Cardiac muscle cell (in vitro differentiated cells and primary cell): ENCODE results near the gene BCLAF1. TPM values are rescaled to one million over a fixed set of nuclear protein-coding genes. Genes with fewer than 3 reads are reported as not detected.
A peak's percentile ranks its signal among the peaks of the same experiment; 100 is the strongest.

ENCODE experiments used
- DNase-seq, 2 donors: peaks; one replicate each; pipeline versions ENCODE4 v3.0.0 to v3.0.0-alpha.2; 2010 to 2017; ENCODE audit warnings: low read depth in 1 of 2, low spot score in 1 of 2
- H3K27ac ChIP-seq: fragments of 200-600 bp; sonication (generic); 2 replicates; pipeline ENCODE4 v1.5.1; 2016
- H3K27me3 ChIP-seq: fragments of 200-600 bp; sonication (generic); 2 replicates; pipeline ENCODE4 v1.6.0; 2016; ENCODE audit warnings: control low read depth
- H3K36me3 ChIP-seq: fragments of 200-600 bp; sonication (generic); 2 replicates; pipeline ENCODE4 v1.5.1; 2016; ENCODE audit warnings: control low read depth
- H3K4me1 ChIP-seq: fragments of 200-600 bp; sonication (generic); 2 replicates; pipeline ENCODE4 v1.8.1; 2017; ENCODE audit warnings: low read depth, mild to moderate bottlenecking, mixed run types
- H3K4me3 ChIP-seq: fragments of 200-600 bp; sonication (generic); 2 replicates; pipeline ENCODE4 v1.5.1; 2016; ENCODE audit warnings: mild to moderate bottlenecking
- H3K9me3 ChIP-seq: fragments of 200-600 bp; sonication (generic); 2 replicates; pipeline ENCODE4 v1.5.1; 2017; ENCODE audit warnings: low read depth, mild to moderate bottlenecking, control low read depth
- polyA plus RNA-seq: library from polyadenylated mRNA; unstranded; fragments of >200 nt; fragmentation: Nextera tagmentation; extraction: Ambion mirVana; gene quantifications from 2 replicates; pipeline ENCODE4 v1.2.1, GENCODE V29; 2016
- total RNA-seq: library from RNA; depleted of rRNA; stranded (reverse); fragments of >200 nt; gene quantifications from 2 replicates; pipeline ENCODE4 v1.2.3, GENCODE V29; 2016
- TF ChIP-seq, protein P1 (sequence below): IDR thresholded peaks from 2 replicates; pipeline ENCODE4 v1.5.1; 2012; ENCODE audit warnings: low read depth, mild to moderate bottlenecking, low read length

BCLAF1 gene
- total and polyA plus RNA-seq, 2 experiments from 2014 or later: 67.3 to 101 TPM

DNA sequence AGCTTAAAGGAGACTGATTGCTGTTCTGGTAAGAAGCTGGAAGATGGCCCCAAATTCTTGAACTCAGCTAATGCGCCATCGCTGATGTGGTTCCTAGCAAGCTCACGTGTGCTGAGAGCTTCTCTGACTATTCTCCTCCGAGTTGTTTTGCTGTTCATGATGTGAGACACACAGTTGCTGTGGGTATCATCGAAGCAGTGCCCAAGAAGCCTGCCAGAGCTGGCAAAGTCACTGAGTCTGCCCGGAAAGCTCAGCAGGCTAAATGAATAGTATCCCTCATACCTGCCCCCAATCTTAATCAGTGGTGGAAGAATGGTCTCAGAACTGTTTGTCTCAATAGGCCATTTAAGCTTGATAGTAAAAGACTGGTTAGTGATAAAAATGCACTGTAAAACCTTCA is 28.3 kb upstream of the BCLAF1 start:
- H3K27me3 ChIP-seq: no peaks in the 10 kb centered on the region
- H3K4me3 ChIP-seq: no peak overlapping the region
- no peak for DNase-seq
- H3K4me1 ChIP-seq: no peaks in the 10 kb centered on the region
- H3K9me3 ChIP-seq: no peaks in the 10 kb centered on the region
- H3K36me3 ChIP-seq: no peaks in the 10 kb centered on the region
- TF ChIP-seq, protein P1, sequence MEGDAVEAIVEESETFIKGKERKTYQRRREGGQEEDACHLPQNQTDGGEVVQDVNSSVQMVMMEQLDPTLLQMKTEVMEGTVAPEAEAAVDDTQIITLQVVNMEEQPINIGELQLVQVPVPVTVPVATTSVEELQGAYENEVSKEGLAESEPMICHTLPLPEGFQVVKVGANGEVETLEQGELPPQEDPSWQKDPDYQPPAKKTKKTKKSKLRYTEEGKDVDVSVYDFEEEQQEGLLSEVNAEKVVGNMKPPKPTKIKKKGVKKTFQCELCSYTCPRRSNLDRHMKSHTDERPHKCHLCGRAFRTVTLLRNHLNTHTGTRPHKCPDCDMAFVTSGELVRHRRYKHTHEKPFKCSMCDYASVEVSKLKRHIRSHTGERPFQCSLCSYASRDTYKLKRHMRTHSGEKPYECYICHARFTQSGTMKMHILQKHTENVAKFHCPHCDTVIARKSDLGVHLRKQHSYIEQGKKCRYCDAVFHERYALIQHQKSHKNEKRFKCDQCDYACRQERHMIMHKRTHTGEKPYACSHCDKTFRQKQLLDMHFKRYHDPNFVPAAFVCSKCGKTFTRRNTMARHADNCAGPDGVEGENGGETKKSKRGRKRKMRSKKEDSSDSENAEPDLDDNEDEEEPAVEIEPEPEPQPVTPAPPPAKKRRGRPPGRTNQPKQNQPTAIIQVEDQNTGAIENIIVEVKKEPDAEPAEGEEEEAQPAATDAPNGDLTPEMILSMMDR: no peak
- H3K27ac ChIP-seq: no peak overlapping the region

DNA sequence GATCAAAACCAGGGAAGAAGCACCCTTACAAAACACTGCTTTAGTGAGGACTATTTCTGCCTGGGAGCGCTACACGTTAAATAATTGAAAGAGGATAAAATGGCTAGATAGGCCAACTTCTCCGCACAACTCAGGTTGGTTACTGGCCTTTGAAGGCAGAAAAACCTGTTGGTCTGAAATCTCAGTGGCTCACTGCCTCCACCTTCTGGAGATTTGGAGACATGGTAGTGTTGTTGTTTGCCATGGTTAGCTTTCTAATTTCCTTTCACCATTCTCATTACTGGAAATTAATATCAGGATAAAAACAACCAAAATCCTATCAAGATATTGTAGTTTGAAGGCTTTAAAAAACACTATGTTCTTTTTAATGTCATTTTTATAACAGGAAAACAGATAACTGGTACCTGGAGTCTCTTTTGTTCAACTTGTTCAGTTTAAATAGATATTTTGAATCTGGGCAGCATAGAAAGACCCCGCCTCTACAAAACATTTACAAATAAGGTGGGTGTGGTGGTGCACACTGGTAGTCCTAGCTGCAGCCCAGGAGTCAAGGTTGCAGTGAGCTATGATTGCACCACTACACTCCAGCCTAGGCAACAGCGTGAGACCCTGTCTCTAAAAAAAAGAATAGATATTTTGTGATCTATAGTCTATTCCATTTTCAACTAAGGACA is 27.5 kb upstream of the BCLAF1 start:
- Histone ChIP-seq H3K36me3 (no peaks in the 10 kb centered on the region), H3K4me1 (no peaks in the 10 kb centered on the region), H3K27me3 (no peaks in the 10 kb centered on the region), H3K27ac (no peak overlapping the region), H3K9me3 (no peaks in the 10 kb centered on the region), H3K4me3 (no peak overlapping the region)
- peak; percentile 77 for DNase-seq
- TF ChIP-seq, protein P1: peak; percentile 83

DNA sequence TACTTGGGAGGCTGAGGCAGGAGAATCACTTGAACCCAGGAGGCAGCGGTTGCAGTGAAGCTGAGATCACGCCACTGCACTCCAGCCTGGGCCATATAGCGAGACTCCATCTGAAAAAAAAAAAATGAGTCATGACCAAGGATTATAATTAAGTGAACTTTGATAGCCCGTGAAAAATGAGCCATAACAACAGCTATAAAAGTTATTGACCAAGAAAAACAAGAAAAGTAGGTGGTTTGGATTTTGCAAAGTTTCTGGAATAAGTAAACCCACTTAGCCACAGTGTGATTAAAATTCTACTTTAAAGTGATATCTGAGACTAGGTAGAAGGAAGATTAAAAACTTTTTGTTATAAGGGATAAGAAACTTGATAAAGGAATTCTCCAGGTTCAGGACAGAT is 25.9 kb upstream of the BCLAF1 start:
- H3K4me1 ChIP-seq: no peaks in the 10 kb centered on the region
- DNase-seq: no peak
- no peaks in the 10 kb centered on the region for H3K36me3 ChIP-seq
- H3K9me3 ChIP-seq: no peaks in the 10 kb centered on the region
- H3K27me3 ChIP-seq: no peaks in the 10 kb centered on the region
- H3K27ac ChIP-seq: no peak overlapping the region
- TF ChIP-seq, protein P1: no peak
- H3K4me3 ChIP-seq: no peak overlapping the region

DNA sequence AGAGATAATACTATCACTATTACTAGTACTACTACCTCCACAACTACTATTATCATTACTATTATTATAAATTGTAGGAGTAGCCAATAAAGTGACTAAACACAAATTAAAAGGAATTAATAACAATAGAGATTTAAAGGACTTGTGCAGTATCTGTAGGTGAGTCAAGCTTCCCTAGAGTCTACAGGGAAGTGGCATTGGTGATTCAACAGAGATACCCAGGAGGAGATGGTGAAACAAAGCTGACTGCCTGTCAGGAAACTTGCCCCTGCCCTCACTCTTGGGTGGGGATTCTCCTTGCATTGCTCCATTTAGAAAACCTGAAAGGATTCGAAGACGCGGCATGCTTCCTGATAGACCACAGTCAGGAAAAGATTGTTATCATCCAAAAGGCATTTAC is 23.3 kb upstream of the BCLAF1 start:
- no peak overlapping the region for H3K27ac ChIP-seq

DNA sequence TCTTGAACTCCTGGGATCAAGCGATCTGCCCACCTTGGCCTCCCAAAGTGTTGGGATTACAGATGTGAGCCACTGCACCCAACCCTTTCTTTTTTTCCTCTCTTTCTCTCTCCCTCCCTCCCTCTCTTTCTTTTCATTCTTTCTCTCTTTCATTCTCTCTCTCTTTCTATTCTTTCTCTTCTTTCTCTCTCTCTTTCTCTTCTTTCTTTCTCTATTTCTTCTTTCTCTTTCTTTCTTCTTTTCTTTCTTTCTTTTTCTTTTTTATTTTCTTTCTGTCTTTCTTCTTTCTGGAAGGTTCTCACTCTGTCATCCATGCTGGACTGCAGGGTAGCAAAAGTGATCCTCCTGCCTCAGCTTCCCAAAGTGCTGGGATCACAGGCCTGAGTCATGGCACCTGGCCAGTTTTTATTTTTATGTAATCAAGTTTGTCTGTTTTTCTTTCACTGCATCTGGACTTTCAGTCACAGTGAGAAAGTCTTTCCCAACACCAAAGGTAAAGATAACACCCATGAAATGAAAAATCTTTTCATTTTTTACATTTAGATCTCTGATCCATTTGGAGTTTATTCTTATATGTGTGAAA is 20.2 kb upstream of the BCLAF1 start:
- no peaks in the 10 kb centered on the region for H3K4me1 ChIP-seq
- no peak overlapping the region for H3K4me3 ChIP-seq
- no peaks in the 10 kb centered on the region for H3K36me3 ChIP-seq
- H3K9me3 ChIP-seq: no peaks in the 10 kb centered on the region
- no peak for DNase-seq
- TF ChIP-seq, protein P1: no peak
- H3K27ac ChIP-seq: no peak overlapping the region
- H3K27me3 ChIP-seq: no peaks in the 10 kb centered on the region

More for the DNA sequence above, 23.3 kb upstream of the BCLAF1 start:
- H3K4me3 ChIP-seq: no peak overlapping the region
- H3K27me3 ChIP-seq: no peaks in the 10 kb centered on the region
- no peaks in the 10 kb centered on the region for H3K36me3 ChIP-seq
- TF ChIP-seq, protein P1: no peak
- no peak for DNase-seq
- no peaks in the 10 kb centered on the region for H3K4me1 ChIP-seq
- H3K9me3 ChIP-seq: no peaks in the 10 kb centered on the region
